Activated B cell treated with CpG ODN at 0.5 μM for 24 hours (primary cell): ENCODE measurements around the gene SREBF2. TPM values are rescaled to one million over a fixed set of nuclear protein-coding genes. Genes with fewer than 3 reads are reported as not detected.

Source experiments
- ATAC-seq: fragments of 200-7000 bp; cut with Tn5 transposase; one replicate; pipeline ENCODE4 v1.10.0; 2021; ENCODE audit warnings: low read depth, mild to moderate bottlenecking, moderate library complexity
- CTCF ChIA-PET: fragments of 350-600 bp; sonication (Branson Sonifier 250); formaldehyde crosslinking; loops from one replicate; lab custom pipeline; 2021; ENCODE audit warnings: antibody characterized with exemption; lab: Charles Lee
- POLR2A ChIA-PET: fragments of 350-600 bp; sonication (Branson Sonifier 250); formaldehyde crosslinking; loops from one replicate; lab custom pipeline; 2021; ENCODE audit warnings: antibody characterized with exemption; lab: Charles Lee
- DNase-seq: peaks from one replicate; pipeline ENCODE4 v3.0.0; 2022
- H3K27ac Mint-ChIP-seq: one replicate; pipeline ENCODE4 v1.8.0; 2020; ENCODE audit warnings: mixed read lengths
- H3K27me3 Mint-ChIP-seq: one replicate; pipeline ENCODE4 v1.8.0; 2021; ENCODE audit warnings: mixed read lengths
- H3K36me3 Mint-ChIP-seq: one replicate; pipeline ENCODE4 v1.8.0; 2021; ENCODE audit warnings: low read depth, mixed read lengths
- H3K4me1 Mint-ChIP-seq: one replicate; pipeline ENCODE4 v1.8.0; 2021; ENCODE audit warnings: mixed read lengths
- H3K4me3 Mint-ChIP-seq: one replicate; pipeline ENCODE4 v1.8.0; 2020; ENCODE audit warnings: mild to moderate bottlenecking, mixed read lengths
- H3K9me3 Mint-ChIP-seq: one replicate; pipeline ENCODE4 v1.8.0; 2020; ENCODE audit warnings: mixed read lengths
- intact Hi-C: fragments of 100-400 bp; cut with micrococcal nuclease; formaldehyde crosslinking; loops from one replicate; pipeline ENCODE4 v1.15.1; 2024
- total RNA-seq: library from RNA; stranded (reverse); gene quantifications from 2 replicates; pipeline ENCODE4 v1.2.3, GENCODE V29; 2022
- TF ChIP-seq, protein P1 (sequence below): fragments of 200-600 bp; IDR thresholded peaks from one replicate; pipeline ENCODE4 v1.8.0; 2022; ENCODE audit warnings: antibody characterized with exemption, mild to moderate bottlenecking

The SREBF2 gene
- total RNA-seq, 1 donor from 2014 or later, result 307 TPM

DNA sequence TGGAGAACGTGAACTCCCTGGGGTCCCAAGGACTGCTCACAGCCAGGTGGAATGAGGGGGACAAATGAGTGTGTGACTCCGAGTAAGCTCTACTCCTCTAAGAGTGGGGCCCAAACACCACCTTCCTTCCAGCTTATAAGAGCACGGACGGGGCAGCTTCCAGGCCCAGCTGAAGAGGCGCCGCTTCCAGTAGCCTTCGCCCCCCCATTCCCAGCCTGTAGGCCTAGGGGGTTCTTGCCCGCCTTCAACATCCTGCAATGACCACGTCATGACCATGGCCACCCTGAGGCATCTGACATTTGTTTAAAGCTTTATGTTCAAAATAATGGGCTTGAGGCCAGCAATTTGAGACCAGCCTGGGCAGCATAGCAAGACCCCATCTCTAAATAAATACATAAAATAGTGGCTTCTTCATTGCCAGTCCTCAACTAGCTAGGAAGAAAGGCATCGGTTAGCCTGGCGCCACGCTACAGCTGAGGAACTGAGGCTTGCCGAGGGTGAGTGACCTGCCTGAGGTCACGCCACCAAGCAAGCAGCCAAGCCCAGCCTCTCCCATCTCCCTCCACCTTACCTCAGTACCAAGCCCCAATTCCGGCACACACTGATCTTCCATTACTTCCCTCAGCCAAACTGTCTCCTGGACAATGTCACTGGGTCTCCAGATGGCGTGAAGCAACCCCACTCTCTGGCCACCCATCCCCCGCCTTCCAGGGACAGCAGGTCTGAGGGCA lies 101.5 kb downstream of the SREBF2 start:
- TF ChIP-seq, protein P1, sequence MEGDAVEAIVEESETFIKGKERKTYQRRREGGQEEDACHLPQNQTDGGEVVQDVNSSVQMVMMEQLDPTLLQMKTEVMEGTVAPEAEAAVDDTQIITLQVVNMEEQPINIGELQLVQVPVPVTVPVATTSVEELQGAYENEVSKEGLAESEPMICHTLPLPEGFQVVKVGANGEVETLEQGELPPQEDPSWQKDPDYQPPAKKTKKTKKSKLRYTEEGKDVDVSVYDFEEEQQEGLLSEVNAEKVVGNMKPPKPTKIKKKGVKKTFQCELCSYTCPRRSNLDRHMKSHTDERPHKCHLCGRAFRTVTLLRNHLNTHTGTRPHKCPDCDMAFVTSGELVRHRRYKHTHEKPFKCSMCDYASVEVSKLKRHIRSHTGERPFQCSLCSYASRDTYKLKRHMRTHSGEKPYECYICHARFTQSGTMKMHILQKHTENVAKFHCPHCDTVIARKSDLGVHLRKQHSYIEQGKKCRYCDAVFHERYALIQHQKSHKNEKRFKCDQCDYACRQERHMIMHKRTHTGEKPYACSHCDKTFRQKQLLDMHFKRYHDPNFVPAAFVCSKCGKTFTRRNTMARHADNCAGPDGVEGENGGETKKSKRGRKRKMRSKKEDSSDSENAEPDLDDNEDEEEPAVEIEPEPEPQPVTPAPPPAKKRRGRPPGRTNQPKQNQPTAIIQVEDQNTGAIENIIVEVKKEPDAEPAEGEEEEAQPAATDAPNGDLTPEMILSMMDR, result no peak
- Mint-ChIP-seq H3K9me3 (no peaks in the 10 kb centered on the region), H3K4me1 (peaks cover 97% of the 10 kb centered on the region), H3K4me3 (peak overlapping the region; percentile 44), H3K27ac (peak overlapping the region; percentile 100), H3K27me3 (no peaks in the 10 kb centered on the region), H3K36me3 (no peaks in the 10 kb centered on the region)
- intact Hi-C loops, result loop anchor here (10.0 kb wide), 1 partner anchor 980 kb away; the partner anchor contains the start of gene RBX1
- POLR2A ChIA-PET, result interaction anchor here (1.0 to 9.1 kb wide), 5 partner anchors 12 to 135 kb away, joined by 5 to 1414 read pairs (median 74); partner anchors contain the start of genes CCDC134, CENPM, SREBF2 and TNFRSF13C
- CTCF ChIA-PET, result interaction anchor here (9.1 kb wide), 1 partner anchor 11 kb away, joined by 258 read pairs; the partner anchor contains the start of gene TNFRSF13C
- no peak for DNase-seq
- no peak for ATAC-seq

DNA sequence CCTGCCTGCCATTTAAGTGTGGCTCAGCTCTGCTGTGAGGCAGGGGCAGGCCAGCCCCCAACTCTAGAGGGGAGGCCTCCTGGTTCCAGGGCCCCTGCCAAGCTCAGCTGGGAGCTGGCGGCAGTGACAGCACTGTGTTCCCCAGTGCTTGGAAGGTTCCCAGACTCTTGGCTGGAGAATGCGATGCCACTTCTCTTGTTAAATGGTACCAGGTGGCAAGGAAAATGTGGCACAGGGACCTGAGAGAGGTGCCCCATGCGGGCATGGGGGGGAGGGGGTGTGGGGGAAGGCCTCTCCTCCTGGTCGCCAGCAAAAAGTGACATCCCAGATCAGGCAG lies 102.1 kb downstream of the SREBF2 start:
- H3K4me3 Mint-ChIP-seq, result peak overlapping the region; percentile 92
- H3K27me3 Mint-ChIP-seq, result no peaks in the 10 kb centered on the region
- ATAC-seq, result no peak
- ChIA-PET CTCF (interaction anchor here (9.1 kb wide), 1 partner anchor 12 kb away, joined by 258 read pairs; the partner anchor contains the start of gene TNFRSF13C), POLR2A (interaction anchor here (0.6 to 9.1 kb wide), 6 partner anchors 12 to 314 kb away, joined by 3 to 1414 read pairs (median 40); partner anchors contain the start of genes CENPM, DESI1, SREBF2 and TNFRSF13C)
- peaks cover 100% of the 10 kb centered on the region for H3K4me1 Mint-ChIP-seq
- intact Hi-C loops, result loop anchor here (10.0 kb wide), 1 partner anchor 980 kb away; the partner anchor contains the start of gene RBX1
- DNase-seq, result no peak
- H3K9me3 Mint-ChIP-seq, result no peaks in the 10 kb centered on the region
- TF ChIP-seq, protein P1, result no peak
- H3K36me3 Mint-ChIP-seq, result peaks cover 2% of the 10 kb centered on the region
- H3K27ac Mint-ChIP-seq, result peak overlapping the region; percentile 100

DNA sequence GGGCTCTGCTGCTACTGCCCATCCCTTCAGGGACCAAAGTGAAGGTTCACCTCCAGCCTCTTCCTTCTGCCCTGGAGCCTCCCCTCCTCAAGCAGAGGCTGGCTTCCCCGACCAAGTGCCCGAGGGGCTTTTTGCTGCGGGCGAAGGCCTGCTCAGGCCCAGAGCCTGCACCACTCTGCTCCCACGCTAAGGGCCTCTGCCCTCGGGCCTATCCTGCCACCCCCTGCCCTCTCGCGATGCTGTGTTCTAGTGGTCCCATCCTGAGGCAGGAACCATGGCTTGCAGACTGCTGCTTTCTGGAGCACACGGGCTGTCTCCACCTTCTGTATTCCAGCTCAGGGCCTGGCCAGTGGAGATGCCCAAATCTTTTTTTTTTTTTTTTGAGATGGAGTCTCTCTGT lies 102.6 kb downstream of the SREBF2 start:
- no peaks in the 10 kb centered on the region for H3K9me3 Mint-ChIP-seq
- H3K4me1 Mint-ChIP-seq, result peaks cover 100% of the 10 kb centered on the region
- H3K27ac Mint-ChIP-seq, result peak overlapping the region; percentile 100
- TF ChIP-seq, protein P1, result no peak
- DNase-seq (peak; percentile 38), ATAC-seq (no peak)
- ChIA-PET POLR2A (interaction anchor here (0.6 to 9.1 kb wide), 18 partner anchors 12 to 526 kb away, joined by 3 to 1414 read pairs (median 6); partner anchors contain the start of genes CCDC134, CENPM, DESI1 and NDUFA6), CTCF (interaction anchor here (9.1 kb wide), 1 partner anchor 12 kb away, joined by 258 read pairs; the partner anchor contains the start of gene TNFRSF13C)
- H3K36me3 Mint-ChIP-seq, result peaks cover 5% of the 10 kb centered on the region
- H3K4me3 Mint-ChIP-seq, result peak overlapping the region; percentile 92
- no peaks in the 10 kb centered on the region for H3K27me3 Mint-ChIP-seq
- intact Hi-C loops, result loop anchor here (10.0 kb wide), 1 partner anchor 981 kb away; the partner anchor contains the start of gene RBX1

DNA sequence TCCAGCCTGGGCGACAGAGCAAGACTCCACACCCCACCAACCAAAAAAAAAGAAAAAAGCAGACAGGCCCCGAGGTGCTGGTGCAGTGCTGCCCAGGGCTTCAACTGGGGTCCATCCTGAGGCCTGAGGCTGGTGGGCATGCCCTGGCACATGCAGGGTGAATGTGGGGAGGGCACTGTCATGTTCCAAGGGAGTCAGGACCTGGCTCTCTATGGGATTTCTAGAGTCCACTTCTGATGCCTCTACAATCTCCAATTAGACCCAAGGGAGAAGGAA lies 103.9 kb downstream of the SREBF2 start:
- ATAC-seq (no peak), DNase-seq (no peak)
- Mint-ChIP-seq H3K36me3 (peaks cover 5% of the 10 kb centered on the region), H3K27me3 (no peaks in the 10 kb centered on the region), H3K27ac (peak overlapping the region; percentile 100), H3K4me3 (peak overlapping the region; percentile 92), H3K9me3 (no peaks in the 10 kb centered on the region), H3K4me1 (peaks cover 99% of the 10 kb centered on the region)
- intact Hi-C loops, result loop anchor here (1.0 to 10.0 kb wide), 4 partner anchors 11 to 982 kb away; partner anchors contain the start of genes RBX1, SREBF2 and TNFRSF13C
- POLR2A ChIA-PET, result interaction anchor here (0.6 to 9.1 kb wide), 15 partner anchors 10 to 604 kb away, joined by 3 to 1414 read pairs (median 6); partner anchors contain the start of genes CCDC134, CENPM, DESI1 and NDUFA6
- CTCF ChIA-PET, result interaction anchor here (1.7 to 9.1 kb wide), 2 partner anchors 13 to 74 kb away, joined by 7 to 258 read pairs; partner anchors contain the start of gene TNFRSF13C
- TF ChIP-seq, protein P1, result no peak
